ENCODE measurements around the gene PRRX2.

Gene PRRX2

DNA sequence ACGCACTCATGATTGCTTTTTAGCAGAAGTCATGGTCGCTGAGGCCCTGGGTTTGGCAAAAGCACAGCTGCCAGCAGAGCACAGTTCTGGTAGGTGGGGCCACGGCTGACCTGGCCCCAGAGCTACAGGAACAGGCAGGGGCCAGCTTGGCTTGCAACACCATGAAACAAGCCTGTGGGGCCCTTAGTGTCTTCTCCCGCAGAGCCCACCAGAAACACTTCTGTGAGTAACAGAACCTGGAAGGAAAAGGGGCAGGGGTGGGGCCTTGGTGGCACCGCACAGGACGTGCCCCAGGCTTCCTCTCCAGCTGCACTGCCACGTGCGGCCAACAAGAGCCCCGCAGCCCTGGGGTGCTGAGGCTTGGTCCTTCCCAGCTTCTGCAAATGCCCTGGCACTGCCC is 28.3 kb upstream of the PRRX2 start:
- no peak for DNase-seq (ENCODE audit: low spot score)

DNA sequence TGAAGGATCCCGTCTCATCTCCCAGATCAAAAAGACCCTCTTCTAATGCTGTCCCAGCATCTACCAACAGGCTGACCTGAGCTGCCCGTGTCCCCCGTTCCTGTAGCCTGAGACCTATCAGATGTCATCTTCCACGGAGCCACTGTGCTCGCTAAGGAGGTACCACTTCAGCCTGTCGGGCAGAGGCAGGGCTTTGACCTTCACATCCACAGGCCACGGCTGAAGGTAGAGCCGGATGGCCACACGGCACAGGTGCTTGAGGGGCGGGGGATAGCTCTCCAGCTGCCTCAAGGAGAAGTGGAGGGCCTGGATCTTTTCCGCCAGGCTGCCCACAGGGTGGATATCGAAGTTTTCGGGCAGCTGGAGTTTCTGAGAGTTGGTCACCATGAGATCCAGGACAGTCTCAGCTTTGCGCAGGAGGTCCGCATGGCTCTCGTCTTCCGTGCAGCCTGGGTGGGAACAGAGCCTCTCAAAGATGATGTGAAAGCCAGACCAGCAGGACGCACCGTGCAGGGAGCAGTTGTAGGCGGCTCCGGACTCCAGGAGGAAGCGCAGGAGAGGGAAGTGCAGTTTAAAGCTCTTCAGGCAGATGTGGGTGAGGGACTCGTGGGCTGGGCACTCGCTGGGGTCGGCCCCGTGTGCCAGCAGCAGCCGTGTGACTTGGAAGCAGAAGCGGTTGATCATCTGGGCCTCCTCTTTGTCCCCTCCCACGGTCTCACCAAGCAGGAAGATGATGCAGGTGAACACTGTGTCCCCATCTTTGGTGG is 27.6 kb upstream of the PRRX2 start:
- no peak for DNase-seq (ENCODE audit: low spot score)

DNA sequence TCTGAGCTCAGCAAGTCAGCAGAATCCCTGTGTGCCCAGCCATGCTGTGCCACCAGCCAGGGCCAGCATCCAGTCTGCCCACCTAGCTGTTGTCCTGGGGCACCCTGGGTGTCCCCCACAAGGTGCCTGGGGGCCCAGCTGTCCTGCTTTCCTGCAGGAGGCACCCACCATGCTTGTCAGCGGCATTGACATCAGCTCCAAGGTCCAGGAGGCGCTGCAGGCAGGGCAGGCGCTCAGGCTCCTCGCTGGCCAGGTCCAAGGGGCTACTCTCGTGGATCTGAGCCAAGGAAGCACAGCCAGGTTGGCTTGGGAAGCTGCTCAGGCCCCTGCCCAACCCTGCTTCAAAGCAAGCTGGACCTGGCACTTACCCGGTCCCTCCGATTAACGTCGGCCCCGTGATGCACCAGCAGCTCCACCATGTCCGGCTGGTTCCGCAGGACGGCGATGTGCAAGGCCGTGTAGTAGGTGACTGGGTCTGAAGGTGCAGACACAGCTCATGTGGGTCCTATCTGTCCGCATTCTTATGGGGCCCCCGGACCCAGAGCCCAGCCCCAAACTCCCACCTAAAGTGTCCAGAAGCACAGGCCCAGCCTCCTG is 26.3 kb upstream of the PRRX2 start:
- no peak for DNase-seq (ENCODE audit: low spot score)

DNA sequence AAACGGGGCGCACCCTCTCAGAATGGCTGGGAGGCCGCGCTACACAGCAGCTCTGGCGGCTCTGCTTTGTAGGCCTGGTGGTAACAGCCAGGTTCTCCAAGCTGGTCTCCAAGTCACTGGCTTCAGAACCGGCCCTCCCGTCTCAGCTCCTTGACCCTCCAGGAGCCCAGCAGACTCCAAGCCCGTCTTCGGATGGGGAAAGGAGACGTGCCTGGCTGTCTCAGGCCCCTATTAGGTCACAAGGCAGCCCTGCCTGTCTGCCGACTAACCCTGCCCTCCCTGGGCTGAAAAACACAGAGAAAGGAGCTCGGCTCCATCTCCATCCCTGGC is 25.7 kb upstream of the PRRX2 start:
- no peak for DNase-seq (ENCODE audit: low spot score)

DNA sequence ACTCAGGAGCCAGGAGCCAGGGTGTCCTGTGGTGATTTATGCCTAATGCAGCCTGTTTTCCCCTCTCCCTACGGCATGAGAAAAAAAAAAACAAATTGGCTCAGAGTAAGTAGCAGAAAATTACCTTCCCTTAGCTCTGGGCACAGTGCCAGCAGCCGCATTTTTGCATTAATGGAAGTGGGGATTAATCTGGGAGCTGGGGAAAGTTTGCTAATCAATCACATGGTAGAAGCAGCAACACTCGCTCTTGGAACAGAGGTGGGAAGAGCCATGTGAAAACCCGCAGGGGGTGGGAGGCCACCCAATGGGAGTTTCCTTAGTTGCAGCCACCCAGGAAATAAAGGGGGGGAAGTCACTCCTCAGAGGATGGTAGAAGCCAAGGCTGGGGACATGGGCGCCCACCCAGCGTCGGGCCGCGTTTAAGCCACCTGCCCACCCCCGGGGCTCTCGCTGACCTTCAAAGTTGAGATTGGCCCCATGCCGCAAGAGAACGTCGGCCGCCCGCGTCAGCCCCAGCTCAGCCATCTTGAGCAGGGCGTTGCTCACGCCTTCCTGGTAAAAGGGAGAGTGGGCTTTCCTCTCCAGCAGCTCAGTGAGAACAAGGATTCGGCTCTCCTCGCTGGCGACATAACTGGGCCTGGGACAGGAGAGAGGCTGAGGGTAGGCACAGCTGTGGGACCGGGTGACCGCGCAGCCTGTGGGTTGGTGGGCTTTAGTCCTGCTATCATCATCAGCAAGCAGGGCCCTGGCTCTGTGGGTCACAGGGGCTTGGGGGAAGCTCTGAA is 25.2 kb upstream of the PRRX2 start:
- no peak for DNase-seq (ENCODE audit: low spot score)

DNA sequence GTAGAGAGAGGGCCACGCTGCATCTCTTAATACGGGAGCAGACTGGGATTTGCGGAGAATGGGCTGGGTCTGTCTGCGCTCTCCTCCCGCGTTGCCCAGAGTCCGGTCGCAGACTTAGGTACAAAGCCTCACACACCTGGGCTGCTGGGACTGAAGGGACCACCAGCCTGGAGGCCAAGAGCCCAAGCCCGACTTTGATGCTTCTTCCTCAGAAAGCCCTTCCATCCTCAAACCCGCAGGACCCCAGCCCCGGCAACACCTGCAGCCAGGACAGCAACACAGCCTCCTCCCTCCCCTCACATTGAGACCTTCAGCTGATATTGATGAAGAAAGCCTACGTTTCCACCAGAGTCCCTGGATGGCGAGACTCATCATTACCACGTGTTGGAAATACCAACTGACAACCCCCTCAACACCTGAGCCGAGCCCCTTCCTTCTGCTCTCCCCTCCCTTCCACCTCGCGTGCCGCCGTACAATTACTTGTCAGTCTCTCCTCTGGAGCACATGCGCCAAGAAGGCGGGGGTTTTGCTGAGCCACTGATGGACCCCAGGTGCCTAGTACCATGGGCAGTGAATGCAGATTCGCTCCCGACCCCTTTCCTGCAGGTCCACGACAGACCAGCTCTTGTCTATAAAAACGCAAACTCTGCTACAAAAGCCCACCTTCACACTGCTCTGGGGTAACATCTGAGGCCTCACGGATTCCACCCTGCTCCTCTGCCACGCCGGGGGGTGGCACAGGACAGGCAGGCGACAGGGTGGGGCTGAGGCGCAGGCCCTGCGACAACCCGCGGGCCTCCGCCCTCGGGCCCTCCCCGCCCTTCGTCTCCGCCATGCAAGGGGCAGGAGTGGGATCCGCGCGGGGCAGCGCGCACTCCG is 24.3 kb upstream of the PRRX2 start:
- DNase-seq (ENCODE audit: low spot score): no peak

DNA sequence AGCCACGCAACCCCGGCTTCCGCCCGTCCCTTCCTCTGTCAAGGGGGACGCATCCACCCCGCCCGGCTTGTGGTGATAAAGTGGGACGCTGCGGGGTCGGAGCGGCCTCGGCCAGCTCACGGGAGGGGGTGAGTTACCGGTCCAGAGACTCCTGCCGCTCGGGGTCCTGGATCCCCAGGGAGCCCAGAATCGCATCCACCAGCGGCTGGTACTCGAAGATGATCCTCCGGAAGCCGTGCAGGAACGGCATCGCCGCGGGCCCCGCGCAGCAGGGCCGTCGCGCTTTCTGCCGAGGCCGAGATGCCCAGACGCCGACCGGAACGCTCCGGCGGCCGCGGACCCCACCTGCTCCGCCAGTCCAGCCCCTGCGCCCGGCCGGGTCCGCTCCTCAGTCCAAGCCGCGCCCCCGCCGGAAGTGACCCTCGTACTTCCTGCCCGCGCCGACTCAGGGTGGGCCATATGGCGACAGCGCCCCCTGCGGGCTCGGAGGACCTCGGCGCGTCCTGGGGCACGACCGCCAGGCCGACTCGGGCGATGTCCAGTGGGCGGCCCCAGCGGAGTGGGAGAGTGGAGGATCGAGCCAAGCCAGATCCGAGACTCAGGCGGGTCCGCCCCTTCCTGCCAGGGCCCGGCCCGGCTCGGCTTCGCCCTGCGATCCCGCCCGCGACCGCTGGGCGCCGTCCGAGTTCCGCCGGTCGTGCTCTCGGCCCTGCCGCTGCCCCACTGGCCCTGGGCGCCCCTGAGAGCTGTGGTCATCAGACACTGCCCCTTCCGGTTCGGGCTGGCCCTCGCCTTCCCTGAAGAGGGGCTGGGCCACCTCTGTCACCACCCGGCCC is 23.5 kb upstream of the PRRX2 start, which contains the start of gene ASB6:
Gene ASB6, minus strand, starts transcription at position 402 of the 836 bp plus-strand sequence. Its CDS starts 152 bp downstream, at position 250.
- DNase-seq (ENCODE audit: low spot score): peak; percentile 95

DNA sequence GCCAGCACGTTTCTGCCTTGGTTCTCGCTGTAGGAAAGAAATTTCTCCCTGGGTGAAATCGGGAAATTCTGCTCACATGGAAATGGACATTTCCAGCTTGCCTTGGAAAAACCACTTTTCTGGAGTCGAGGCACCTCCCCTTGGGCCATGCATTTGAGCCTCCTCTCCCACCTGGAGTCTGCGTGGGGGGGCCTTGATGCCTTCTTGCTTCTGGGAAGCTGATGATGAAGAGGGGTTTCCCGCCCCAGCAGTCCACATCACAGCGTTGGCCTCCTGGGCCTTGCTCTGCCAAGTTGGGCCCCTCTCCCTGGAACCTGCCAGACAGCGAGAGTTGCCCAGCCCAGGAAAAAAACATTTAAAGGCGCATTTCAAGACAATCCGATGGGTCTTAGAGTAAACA is 21.7 kb upstream of the PRRX2 start:
- DNase-seq (ENCODE audit: low spot score): no peak

DNA sequence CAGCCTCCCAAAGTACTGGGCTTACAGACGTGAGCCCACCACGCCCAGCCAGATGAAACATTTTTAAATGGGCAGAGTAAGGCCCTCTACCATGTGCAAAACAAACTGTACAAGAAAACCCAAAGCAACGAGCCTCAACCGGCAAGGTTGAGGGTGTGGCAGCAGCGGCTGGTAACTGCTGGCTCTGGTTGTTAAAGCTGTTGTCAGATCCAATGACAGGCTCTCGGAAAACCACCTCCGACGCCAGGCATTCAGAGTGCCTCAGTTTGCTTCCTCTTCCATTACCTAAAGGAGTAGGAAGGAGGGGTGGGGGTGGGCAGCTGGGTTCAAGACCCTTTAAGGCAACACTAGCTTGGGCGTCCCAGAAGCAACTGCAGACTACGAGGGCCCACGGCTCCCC is 21.1 kb upstream of the PRRX2 start:
- no peak for DNase-seq (ENCODE audit: low spot score)

DNA sequence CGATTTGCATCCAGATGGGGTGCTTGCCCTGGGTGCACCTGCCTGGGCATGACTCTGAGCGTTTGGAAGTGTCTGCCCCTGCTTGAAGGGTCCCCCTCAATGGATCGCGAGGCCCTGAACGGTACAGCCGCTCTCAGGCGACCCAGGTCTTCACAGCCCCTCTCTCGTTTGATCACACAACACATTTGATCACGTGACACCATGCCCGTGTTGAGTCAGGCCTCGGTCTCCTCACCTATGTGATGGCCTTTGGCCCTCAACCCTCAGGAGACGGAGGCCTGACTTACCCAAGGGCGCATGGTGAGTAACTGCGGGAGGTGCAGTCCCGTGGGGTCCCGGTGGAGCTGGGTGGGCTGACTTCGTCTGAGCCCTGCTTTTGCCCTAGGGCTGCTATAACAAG is 20.5 kb upstream of the PRRX2 start:
- DNase-seq (ENCODE audit: low spot score): no peak

DNA sequence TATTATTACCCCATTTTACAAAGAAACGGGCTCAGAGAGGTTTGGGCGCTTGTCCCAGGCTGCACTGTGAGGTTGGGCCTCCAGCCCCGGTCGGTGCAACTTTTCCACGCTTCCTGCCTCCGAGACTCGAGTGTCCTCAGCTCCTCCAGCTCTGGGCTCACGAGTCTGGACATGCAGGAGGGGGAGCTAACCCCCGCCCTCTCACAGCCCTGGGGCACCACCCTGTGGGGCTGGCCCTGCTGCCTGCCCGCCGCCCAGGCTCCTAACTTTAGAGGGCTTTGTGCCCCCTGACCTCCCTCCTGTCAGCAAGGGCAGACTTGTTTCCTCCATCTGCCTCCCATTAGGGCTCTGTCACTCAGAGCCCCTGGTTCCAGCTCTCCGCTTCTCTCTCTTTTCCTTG is 19.2 kb upstream of the PRRX2 start:
- DNase-seq (ENCODE audit: low spot score): no peak

DNA sequence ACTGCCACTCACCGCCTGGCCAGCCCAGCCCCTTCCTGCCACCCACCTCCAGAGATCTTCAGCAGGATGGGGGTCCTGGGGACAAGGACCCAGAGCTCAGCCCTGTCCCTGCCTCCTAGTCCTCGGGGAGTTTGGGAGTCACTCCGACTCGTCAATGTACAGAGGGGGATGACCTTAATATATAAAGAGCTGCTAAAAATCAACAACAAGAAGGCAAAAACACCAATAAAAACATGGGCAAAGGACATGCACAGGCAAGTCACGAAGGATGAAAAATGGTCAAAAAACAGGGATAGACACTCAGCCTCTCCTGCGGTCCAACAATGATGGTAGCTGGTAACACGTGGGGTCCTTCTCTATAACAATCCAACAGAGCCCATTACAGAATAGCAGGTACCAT is 18.8 kb upstream of the PRRX2 start:
- DNase-seq (ENCODE audit: low spot score): no peak

DNA sequence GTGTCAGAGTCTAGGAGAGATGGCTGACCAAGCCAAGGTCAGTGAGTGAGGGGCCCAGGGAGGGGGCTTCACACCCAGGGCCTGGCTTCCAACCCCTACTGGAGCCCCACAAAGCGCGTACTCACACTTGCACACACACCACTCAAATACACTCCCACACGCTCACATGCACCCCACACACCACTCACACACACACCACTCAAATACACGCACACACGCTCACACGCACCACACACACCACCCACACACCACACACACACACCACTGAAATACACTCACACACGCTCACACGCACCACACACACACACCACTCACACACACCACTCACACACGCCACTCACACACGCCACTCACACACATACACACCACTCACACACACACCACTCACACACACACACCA is 17.8 kb upstream of the PRRX2 start:
- DNase-seq (ENCODE audit: low spot score): no peak

DNA sequence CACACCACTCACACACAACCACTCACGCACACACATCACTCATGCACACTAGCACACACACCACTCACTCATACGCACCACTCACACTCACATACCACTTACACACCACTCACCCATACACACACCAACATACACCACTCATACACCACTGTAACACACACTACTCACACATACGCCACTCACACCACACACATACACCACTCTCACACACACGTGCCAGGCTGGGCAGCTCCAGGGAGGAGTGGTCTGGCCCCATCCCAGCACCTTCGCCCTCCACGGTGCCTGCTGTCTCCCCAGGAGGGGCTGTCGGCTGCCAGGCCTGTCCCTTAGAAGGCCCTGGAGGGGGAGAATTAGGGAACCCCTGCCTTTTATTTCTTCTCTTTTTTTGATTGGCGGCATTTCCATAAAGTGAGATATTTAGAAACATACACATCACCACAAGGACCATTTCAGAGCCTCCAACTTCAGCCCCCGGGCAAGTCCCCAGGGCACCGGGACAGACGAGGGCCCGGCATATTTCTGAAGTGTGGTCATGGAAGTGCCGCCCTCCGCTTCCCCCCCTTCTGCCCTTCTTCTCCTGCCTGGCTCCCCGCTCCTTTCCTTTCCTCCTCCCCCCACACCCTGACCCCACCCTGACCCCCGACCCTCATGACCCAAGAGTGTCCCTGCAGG is 17.2 kb upstream of the PRRX2 start:
- DNase-seq (ENCODE audit: low spot score): no peak

DNA sequence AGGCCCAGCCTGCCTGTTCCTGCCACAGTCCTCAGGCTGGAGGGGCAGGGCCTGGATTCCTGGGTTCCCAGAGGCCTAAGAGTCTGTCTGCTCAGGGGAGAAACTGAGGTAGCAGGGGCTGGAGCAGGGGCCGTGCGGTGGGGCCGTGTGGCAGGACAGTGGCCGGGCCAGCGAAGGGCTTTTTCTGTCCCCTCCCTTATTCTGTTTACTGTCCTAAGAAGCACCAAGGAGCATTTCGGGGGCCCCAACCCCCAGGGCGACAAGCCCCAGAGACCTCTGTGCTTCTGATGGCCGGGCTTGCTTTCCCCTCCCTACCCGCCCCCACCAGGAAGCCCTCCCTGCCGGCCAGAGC is 16.7 kb upstream of the PRRX2 start:
- DNase-seq (ENCODE audit: low spot score): no peak

DNA sequence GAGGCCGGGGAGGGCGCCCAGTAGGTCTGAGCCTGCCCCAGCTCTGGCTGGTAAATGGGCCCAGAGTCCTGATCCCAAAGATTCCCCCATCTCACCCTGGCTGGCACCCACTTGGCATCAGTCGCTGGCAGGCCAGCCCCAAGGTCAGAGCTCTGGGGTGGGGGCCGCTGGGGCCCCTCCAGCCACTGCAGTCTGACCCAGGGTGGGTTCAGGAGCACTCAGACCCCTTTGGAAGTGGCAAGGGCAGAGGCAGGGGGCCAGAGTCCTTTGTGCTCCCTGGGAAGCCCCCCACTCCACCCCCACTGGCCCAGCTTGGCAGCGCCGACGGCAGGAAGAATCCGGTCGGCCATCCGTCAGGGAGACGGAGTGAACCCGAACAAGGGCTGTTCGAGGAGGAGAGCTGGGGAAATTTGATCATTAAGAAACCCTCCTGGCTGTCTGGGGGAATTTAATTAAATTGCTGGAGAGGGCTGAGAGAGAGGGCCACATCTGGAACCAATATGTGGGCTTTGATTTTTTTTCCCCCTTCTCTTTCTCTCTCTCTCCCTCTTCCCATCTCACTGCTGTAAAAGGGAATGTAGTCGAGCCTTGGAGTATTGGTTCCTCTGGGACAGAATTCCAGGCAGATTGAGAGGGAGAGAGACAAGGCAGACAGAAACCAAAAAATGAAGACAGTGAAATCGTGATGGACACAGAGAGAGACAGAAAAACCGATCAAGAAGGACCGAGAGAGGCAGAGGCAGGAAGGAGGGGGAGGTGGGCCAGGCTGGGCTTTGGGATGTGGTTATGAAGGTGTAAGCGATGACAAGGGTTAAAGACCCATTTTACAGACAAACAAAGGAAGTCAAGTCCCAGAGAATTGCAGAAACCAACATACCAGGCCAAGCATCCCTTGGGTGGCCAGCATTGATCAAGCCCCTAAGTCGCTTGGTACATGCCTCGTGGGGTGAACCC is 15.4 kb upstream of the PRRX2 start:
- no peak for DNase-seq (ENCODE audit: low spot score)

DNA sequence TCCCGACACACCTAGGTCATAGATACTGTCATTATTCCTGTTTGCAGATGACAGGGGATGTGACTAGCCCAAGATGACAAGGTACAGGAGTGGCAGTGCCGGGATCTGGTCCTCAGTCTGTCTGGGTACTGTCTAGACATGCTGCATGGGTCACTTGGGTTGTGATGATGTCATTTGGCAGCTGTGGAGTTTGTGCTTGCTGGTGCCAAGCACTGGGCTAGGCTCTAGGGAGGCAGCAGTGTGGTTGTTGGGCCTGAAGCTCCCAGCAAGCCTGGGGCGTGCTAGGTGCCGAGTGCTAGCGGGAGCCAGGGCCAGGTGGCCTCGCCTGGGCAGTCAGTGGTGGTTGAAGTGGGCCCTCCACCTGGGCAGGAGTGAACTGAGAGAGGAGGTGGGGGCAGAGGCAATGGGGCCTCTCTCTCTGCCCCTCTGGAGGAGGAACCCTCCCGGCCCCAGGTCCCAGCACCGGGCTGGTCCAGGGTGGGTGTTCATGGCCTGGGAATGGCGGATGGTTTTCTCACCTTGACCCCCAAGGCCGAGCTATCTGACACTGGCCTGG is 14.7 kb upstream of the PRRX2 start:
- DNase-seq (ENCODE audit: low spot score): no peak

DNA sequence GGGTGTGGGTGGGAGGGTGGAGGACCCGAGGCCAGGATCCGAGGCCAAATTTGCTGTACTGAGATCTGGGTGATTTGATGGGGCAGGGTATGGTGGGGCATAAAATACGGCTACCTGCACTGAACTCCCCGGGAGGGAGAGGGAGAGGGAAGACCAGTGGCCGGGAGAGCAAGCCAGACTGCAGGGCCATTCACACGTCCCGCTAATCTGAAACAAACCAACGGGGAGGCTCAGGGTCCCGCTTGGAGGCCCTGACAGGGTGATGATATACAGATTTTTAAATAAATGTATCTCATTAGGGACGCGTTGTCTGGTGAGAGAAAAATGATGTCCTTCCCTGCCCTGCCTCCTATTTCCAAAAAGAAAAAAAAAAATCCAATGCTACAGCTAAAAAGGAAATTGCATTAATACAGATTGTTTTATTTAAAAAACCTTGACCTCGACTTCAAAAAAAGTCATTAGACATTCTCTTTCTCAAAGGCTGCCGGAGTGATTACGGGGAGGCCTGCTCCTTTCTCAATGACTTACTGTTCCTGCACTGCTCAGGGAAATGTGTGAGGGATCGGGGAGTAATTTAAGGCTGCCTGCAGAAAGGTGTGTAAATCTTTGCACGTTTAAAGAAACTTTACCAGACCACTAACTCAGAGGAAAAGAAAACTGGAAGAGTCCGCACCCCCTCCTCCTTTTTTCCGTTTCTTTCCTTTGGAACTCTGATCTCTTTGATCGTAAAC is 11.5 kb upstream of the PRRX2 start:
- no peak for DNase-seq (ENCODE audit: low spot score)

DNA sequence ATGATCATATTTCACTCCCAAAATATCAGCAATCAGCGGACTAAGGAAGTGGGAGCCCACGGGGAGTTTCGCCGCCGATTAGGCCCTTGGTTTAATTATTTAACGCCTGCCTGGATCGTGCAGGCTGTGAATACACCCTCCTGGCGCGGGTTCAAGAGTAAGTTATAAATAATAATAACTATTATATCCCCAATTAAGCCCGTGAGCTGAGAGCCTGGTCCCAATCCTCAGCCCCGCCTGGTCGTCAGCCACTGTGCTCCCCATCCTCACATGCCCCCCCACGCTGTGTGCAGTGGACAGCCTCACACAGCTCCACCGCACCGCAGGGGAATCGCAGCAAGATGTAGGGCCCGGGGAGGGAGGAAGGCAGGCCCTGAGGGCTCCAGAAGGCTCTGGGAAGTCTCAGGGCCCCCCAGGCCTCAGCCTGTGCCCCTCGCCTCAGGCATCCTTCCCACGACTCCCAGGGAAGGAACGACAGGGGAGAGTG is 10.8 kb upstream of the PRRX2 start:
- no peak for DNase-seq (ENCODE audit: low spot score)

All from Ammon's horn (tissue), 1 donor.